NCI-H187 (cell line): ENCODE data around the gene LNX2.
"Not testable (repeated sequence)": the region's sequence is repeated elsewhere in the genome, so short reads cannot be mapped to it uniquely, and the experiment has no call there.

ENCODE experiments used
- DNase-seq, 2 experiments: peaks; one replicate each; lab custom pipeline; 2025; lab: John Stamatoyannopoulos, UW

The LNX2 gene

DNA sequence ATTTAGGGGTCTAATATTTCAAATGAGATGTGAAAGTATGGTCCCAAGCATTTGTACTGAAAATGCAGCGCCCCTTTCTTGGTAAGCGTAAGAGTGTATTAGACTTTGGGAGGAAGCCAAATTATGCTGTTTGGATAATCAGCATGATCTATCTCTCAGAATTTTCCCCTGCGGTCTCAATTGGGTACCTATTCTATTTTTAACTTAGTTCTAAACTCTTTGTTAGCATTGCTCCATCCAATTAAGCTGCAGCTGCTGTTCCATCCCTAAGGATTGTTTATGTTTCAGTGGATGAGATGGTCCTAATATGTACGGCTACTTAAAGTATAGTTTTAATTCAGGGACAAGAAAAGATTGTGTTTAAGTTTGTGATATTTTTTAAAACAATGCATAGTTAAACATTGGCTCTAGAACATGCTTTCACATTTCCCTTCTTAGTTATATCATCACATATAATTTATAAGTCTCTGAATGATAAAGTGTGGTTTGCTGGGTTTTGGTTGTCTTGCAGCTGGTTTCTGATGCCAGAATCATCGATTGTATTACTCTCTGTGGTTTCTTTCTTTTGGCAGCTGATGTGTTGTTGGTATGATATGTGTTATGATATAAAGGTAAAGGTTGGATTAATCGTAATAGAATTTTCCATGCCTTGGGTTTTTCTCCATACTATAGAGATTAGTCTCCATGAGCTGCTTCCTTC is 16.4 kb upstream of the LNX2 start:
- DNase-seq, result no peak

- no peak for DNase-seq
These were observed 14.9 kb upstream of the LNX2 start for GRCh38 chr13:27635266-27635665.

DNA sequence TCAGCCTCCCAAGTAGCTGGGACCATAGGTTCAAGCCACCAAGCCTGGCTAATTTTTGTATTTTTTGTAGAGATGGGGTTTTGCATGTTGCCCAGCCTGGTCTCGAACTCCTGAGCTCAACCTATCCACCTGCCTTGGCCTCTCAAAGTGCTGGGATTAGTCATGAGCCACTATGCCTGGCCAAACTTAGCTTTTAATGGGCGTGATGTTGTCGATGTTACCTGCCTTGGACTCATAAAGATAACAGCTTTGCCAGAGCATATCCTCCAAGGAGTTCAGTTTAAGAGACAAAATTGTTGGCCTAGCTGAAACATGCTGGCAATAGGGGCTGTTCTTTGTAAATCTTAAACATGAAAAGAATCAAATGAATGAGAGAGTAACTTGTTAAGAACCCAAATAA is 14.5 kb upstream of the LNX2 start:
- no peak for DNase-seq

DNA sequence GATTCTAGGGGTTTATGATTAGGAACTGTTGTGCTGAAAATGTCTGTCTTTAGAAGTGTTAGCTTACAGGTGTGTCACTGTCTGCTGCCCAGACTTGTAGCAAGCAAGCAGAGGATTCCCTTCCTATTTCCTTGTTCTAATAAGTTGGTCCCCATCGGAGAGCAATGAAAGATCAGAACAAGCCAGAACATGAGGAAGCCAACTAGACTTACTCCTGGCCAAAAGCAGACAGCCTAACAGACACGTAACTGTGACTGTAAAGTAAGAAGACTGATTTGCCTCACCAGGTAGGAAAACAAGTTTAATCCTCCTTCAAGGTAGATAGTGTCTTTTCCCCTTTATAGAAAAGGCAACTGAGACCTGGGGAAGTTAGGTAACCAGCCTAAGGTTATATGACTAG is 13.9 kb upstream of the LNX2 start:
- DNase-seq, result no peak

GRCh38 chr13:27632648-27633047 is 12.3 kb upstream of the LNX2 start:
- no peak for DNase-seq

DNA sequence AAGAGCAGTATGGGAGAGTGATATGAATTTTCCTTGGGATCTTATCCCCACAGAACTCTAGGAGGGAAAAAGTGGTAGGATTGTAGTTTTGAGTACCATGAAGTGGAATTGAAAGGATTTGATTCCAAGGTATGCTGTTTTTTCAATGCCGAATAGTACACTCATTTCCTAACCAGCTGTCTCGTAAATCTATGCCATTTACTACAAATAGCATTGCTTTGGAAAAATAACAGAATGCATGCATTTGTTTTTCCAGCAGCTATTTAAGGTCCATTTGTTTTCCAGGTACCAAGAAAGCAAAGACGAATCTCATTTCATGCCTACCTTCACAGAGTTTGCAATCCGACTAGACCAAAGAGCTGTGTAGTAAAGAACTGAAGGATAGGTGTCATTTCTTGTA is 11.9 kb upstream of the LNX2 start:
- DNase-seq, result no peak

DNA sequence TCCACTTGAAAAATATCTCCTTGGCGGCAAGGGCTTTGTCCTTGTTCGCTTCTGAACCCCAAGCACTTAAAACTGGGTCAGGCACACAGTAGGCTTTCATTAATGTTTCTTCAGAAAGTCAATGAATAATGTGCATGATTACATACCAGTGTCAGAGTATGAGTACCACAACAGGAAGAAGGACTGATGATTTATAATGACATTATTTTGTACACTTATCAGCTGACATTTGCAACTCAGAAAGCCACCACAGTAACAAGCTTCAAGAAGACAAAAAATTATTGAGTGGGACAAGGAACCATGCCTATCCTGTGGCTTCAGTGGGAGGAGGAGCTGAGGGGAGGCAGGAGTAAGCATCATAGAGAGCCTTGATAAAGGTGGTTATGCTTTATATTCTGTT is 11.3 kb upstream of the LNX2 start:
- DNase-seq, result no peak

- DNase-seq, result no peak
These were observed 10.8 kb upstream of the LNX2 start for GRCh38 chr13:27631156-27631555.

GRCh38 chr13:27628766-27629165 is 8.4 kb upstream of the LNX2 start:
- DNase-seq, result not testable (repeated sequence)

GRCh38 chr13:27628081-27628480 is 7.8 kb upstream of the LNX2 start:
- no peak for DNase-seq

- no peak for DNase-seq
These were observed 7.1 kb upstream of the LNX2 start for GRCh38 chr13:27627380-27627779.

DNA sequence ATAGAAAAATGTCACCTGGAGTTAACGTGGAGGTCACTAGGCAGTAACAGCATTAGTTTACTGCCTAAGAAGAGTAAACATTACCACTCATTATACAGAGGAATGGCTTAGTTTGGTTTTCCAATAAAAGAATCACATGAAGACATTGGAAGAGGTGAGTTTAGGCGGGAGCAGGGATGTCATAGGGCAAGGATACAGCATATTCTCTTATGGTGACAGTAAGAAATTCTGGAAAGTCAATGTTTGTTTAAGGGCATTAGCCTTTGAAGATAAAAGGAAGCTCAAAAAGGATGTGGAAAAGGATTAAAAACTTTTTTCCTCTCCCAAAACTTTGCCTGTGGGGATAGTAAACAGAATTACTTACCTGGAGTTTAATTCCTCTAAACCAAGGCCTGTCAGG is 5.5 kb upstream of the LNX2 start:
- DNase-seq, result no peak

DNA sequence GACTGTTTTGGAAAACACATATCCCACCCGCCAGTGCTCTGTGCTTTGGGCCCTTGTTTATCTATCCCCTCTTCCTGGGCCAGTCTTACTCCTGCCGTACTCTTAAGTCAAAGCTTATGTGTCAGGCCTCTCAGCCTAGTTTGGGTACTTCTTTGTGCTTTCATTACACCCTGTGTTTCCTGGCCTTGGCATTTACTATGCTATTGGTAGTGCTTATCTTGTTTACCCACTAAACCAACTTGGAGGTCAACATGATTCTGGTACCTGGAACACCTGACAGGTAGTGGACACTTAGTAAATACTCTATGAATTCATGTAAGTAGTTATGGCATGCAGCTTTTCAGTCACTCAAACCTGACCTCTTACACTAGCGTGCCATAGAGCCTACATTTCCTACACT is 3.7 kb upstream of the LNX2 start:
- no peak for DNase-seq

DNA sequence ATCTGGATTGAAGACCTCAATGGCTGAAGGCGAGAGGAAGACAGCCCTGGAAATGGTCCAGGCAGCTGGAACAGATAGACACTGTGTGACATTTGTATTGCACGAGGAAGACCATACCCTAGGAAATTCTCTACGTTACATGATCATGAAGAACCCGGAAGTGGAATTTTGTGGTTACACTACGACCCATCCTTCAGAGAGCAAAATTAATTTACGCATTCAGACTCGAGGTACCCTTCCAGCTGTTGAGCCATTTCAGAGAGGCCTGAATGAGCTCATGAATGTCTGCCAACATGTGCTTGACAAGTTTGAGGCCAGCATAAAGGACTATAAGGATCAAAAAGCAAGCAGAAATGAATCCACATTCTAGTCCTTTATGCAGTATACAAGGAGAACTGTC is 2.6 kb upstream of the LNX2 start:
- DNase-seq, result no peak

DNA sequence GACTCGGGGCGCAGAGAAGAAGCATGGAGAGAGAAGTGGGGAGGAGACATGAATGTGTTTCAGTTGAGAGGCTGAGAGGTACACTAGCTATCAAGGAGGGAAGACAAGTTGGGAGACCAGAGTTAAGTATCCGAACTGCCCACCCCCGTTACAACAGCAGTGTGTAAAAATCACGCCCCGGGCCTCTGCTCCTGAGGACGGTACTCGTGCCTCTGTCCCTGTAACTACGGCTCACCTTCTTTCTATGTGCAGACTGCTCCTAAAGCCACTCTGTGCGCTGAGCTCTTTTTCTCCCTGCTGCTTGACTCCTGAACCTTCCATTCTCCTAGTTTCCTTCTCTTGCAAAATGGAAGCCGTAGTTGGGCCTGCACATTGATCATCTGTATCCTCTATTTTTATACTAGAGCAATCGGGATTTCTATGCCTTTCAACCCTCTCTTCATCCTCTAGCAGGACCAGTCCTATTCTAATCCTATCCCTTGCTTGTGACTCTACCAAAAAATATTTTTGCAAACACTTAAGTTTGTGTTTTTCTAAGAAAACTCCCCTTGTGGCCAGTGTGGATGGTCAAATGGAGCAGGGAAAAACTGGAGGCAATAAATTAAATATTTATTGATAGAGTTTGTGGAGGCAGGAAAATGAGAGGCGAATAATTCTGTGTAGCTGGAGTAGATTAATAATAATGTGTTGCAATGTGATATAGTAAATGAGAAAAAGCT is 1.9 kb upstream of the LNX2 start:
- DNase-seq, result no peak

- peak; percentile 54 to 75 for DNase-seq
These were observed 1.2 kb upstream of the LNX2 start, which contains the start of gene POLR1D for GRCh38 chr13:27621366-27622101. POLR1D (plus strand) TSS chr13:27621892; CDS start chr13:27621984, 92 bp downstream.

GRCh38 chr13:27621116-27621365 is 712 bp upstream of the LNX2 start:
- no peak for DNase-seq

DNA sequence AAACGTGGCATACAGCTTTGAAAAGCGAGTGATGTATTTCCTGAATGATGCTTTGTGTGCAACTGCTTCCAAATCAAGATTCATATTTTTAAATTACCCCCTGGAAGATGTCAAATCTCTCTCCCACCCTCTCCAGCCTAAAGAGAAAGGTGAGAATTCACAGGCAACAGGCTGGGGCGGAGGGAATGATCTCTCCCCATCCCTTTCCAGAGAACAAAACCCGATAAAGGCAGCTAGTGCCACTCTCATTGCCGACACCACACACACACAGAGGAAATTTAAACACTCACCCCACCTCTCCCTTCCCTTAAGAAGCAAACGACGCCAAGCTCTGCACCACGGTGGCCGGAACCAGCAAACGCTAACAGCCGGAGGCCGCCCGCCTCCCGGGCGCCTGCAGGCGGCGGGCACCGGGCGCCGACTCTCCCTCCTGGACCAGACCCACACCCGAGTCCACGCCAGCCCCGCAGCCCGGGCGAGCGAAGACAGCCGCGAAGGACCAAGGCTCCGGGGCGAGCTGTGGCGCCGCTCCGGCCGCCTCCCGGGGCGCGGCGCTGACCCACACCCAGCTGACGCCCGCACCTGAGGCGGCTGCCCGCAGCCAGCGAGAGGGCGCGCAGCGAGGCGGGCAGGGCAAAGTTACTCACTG is 477 bp downstream of the LNX2 start:
- DNase-seq, result peak in 1 of 2 experiments; percentile 9

DNA sequence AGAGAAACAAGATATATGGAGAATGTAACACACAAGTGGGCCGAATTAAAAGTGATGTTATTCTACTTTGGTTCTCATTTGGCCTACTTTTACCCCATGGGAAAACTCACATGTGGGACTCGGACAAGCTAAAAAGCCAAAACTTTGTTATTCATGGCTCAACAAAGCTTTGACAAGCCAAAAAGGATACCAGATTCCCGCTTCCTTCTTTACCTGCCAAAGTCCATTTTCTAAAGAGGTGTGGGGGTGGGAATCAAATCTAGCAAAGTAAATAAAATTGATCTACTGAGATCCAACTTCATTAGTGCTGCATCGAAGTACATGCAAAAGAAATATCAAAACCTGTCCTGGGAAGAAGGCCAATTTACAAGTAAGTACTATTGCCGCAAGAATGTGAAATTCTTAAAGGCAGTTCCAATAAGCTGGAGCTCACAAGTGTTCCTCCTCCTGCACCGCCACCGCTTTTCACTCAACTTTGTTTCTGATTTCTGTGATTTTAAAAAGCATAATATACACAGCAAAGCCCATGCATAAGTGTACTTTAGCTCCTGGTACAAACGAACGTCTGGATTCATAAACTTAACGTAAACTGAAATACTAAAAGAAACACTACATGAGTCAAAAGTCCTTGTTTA is 1.1 kb downstream of the LNX2 start:
- DNase-seq, result no peak

- DNase-seq, result no peak
These were observed 2.4 kb downstream of the LNX2 start for GRCh38 chr13:27617881-27618321.

- DNase-seq, result no peak
These were observed 6.7 kb downstream of the LNX2 start for GRCh38 chr13:27613628-27614027.

- no peak for DNase-seq
These were observed 13.2 kb downstream of the LNX2 start for GRCh38 chr13:27607125-27607524.
